Inflammatory macrophage treated with lipopolysaccharide for 4 hours (primary cell): ENCODE results near the gene SYNDIG1L.

ENCODE experiments used
- DNase-seq: peaks from one replicate; pipeline ENCODE4 v3.0.0-alpha.2; 2020

The SYNDIG1L gene

GRCh38 chr14:74356892-74357575 lies 69.0 kb downstream of the SYNDIG1L start:
- DNase-seq = no peak
